Measurements from ENCODE around the gene BICC1. TPM values are rescaled to one million over a fixed set of nuclear protein-coding genes. Genes with fewer than 3 reads are reported as not detected.
A peak's percentile ranks its signal among the peaks of the same experiment; 100 is the strongest.

Gene BICC1
- total and polyA plus RNA-seq, 2 of the 13 experiments (the other 11 are each of a cell fraction or from before 2014, with no cell fraction given) = 0.18 to 1.5 TPM

- no peak overlapping the region for H3K4me2 ChIP-seq (ENCODE audit: low read depth, low read length)
- TF ChIP-seq MXI1 (IDR thresholded peaks at IDR 0.05; ENCODE audit: borderline replicate concordance, low read depth, low read length) (no peak), CEBPB (IDR thresholded peaks at IDR 0.05; ENCODE audit: borderline replicate concordance, low read depth, low read length) (0 out of 2 replicates have a peak, but pooled peaks have one; percentile 6)
- FAIRE-seq (no peak), DNase-seq (ENCODE audit: low spot score) (no peak), ATAC-seq (no peak)
- no TSS peak for BruUV-seq (replicated peaks)
- WGBS (ENCODE audit: low lambda C conversion rate) = 81% methylated on average over 6 of the region's 6 CpGs
- H4K20me1 ChIP-seq (ENCODE audit: insufficient read depth, low read length) = no peaks in the 10 kb centered on the region
- H3K27ac ChIP-seq (ENCODE audit: extremely low read length, insufficient read depth, low read length) = no peak overlapping the region
- H3K4me3 ChIP-seq (replicated peaks in 1 of 3; ENCODE audit: insufficient read depth in 1 of 3, low read depth in 2 of 3, low read length in 3 of 3) = no peak overlapping the region
- ChIA-PET POLR2A (no interaction called here), CTCF (ENCODE audit: low intra/inter-chr PET ratio, low total read pairs) (no interaction called here)
- no peaks in the 10 kb centered on the region for H3K9me3 ChIP-seq (ENCODE audit: low read length)
- H3K36me3 ChIP-seq (replicated peaks in 1 of 2; ENCODE audit: control insufficient read depth in 1 of 2, insufficient read depth in 2 of 2, low read length in 2 of 2) = no peaks in the 10 kb centered on the region
- H3K79me2 ChIP-seq (ENCODE audit: insufficient read depth, low read length) = no peaks in the 10 kb centered on the region
- no peak overlapping the region for H3K9ac ChIP-seq (ENCODE audit: insufficient read depth, low read depth, low read length)
- no peak overlapping the region for H2AFZ ChIP-seq (ENCODE audit: low read length)
- no peaks in the 10 kb centered on the region for H3K4me1 ChIP-seq (ENCODE audit: insufficient read depth, low read length)
- intact Hi-C loops (cut with micrococcal nuclease; ENCODE audit: unreplicated experiment) (no loop called here), in situ Hi-C loops (cut with HindIII; ENCODE audit: extremely low pct_ligation_motif_present, low pct_unique_long_range_greater_than_20kb) (no loop called here)
- no peaks in the 10 kb centered on the region for H3K27me3 ChIP-seq (ENCODE audit: control insufficient read depth in 1 of 2, insufficient read depth in 2 of 2, low read length in 2 of 2)
These were observed 188.9 kb downstream of the BICC1 start for GRCh38 chr10:58701405-58702135.

GRCh38 chr10:58704226-58704625, 191.6 kb downstream of the BICC1 start:
- no peak for FAIRE-seq
- H3K4me1 ChIP-seq (ENCODE audit: insufficient read depth, low read length) = no peaks in the 10 kb centered on the region
- no peaks in the 10 kb centered on the region for H3K79me2 ChIP-seq (ENCODE audit: insufficient read depth, low read length)
- no peak overlapping the region for H3K4me3 ChIP-seq (replicated peaks in 1 of 3; ENCODE audit: insufficient read depth in 1 of 3, low read depth in 2 of 3, low read length in 3 of 3)
- ChIA-PET CTCF (ENCODE audit: low intra/inter-chr PET ratio, low total read pairs) (no interaction called here), POLR2A (no interaction called here)
- H3K9me3 ChIP-seq (ENCODE audit: low read length) = no peaks in the 10 kb centered on the region
- no peak overlapping the region for H3K9ac ChIP-seq (ENCODE audit: insufficient read depth, low read depth, low read length)
- in situ Hi-C loops (cut with HindIII; ENCODE audit: extremely low pct_ligation_motif_present, low pct_unique_long_range_greater_than_20kb) (no loop called here), intact Hi-C loops (cut with micrococcal nuclease; ENCODE audit: unreplicated experiment) (no loop called here)
- ATAC-seq = no peak
- no peak overlapping the region for H2AFZ ChIP-seq (ENCODE audit: low read length)
- no peaks in the 10 kb centered on the region for H4K20me1 ChIP-seq (ENCODE audit: insufficient read depth, low read length)
- no TSS peak for BruUV-seq (replicated peaks)
- no peak overlapping the region for H3K4me2 ChIP-seq (ENCODE audit: low read depth, low read length)
- 95% methylated on average over 1 of the region's 1 CpG for WGBS (ENCODE audit: low lambda C conversion rate)
- H3K36me3 ChIP-seq (replicated peaks in 1 of 2; ENCODE audit: control insufficient read depth in 1 of 2, insufficient read depth in 2 of 2, low read length in 2 of 2) = no peaks in the 10 kb centered on the region
- no peaks in the 10 kb centered on the region for H3K27me3 ChIP-seq (ENCODE audit: control insufficient read depth in 1 of 2, insufficient read depth in 2 of 2, low read length in 2 of 2)
- H3K27ac ChIP-seq (ENCODE audit: extremely low read length, insufficient read depth, low read length) = no peak overlapping the region
- DNase-seq (ENCODE audit: low spot score) = no peak
- TF ChIP-seq MED1 (CRISPR knock-in tag; IDR thresholded peaks at IDR 0.05) (no peak), AKNA (CRISPR knock-in tag; IDR thresholded peaks at IDR 0.05; ENCODE audit: borderline replicate concordance) (no peak), ATF3 (CRISPR knock-in tag; IDR thresholded peaks at IDR 0.05) (no peak), FOXP1 (IDR thresholded peaks at IDR 0.05) (no peak), FOXP1 (CRISPR knock-in tag; IDR thresholded peaks at IDR 0.05) (no peak), PBX2 (CRISPR knock-in tag; IDR thresholded peaks at IDR 0.05) (no peak), CEBPG (CRISPR knock-in tag; IDR thresholded peaks at IDR 0.05) (no peak), HMG20B (CRISPR knock-in tag; conservative IDR thresholded peaks at IDR 0.05) (no peak), ESRRA (CRISPR knock-in tag; IDR thresholded peaks at IDR 0.05; ENCODE audit: low read depth) (no peak), ZNF292 (CRISPR knock-in tag; IDR thresholded peaks at IDR 0.05; ENCODE audit: borderline replicate concordance, low read depth) (no peak)
